ENCODE results near the gene SAG. TPM values are rescaled to one million over a fixed set of nuclear protein-coding genes. Genes with fewer than 3 reads are reported as not detected.

Gene SAG
- total and polyA plus RNA-seq, 12 donors: 0.06 to 0.20 TPM; not detected in 10

- TF ChIP-seq CTCF (IDR thresholded peaks at IDR 0.05) (no peak), POLR2A (IDR thresholded peaks at IDR 0.05) (no peak)
- Histone ChIP-seq H3K9me3 (replicated peaks in 1 of 3) (no peaks in the 10 kb centered on the region), H3K27ac (no peak overlapping the region), H3K27me3 (no peaks in the 10 kb centered on the region), H3K4me3 (no peak overlapping the region), H3K4me1 (replicated peaks in 1 of 2) (peaks cover 0 to 7% of the 10 kb centered on the region in 2 donors), H3K36me3 (replicated peaks in 1 of 2) (no peaks in the 10 kb centered on the region)
- DNase-seq: no peak
- 77 to 95% (median 87%) methylated on average over 3 of the region's 3 CpGs for WGBS, 4 donors
- intact Hi-C loops (cut with DNase I): no loop called here
Measured at GRCh38 chr2:233367586-233367985, 60.0 kb downstream of the SAG start.

- intact Hi-C loops (cut with DNase I): no loop called here
- H3K4me3 ChIP-seq: no peak overlapping the region
- no peaks in the 10 kb centered on the region for H3K9me3 ChIP-seq (replicated peaks in 1 of 3)
- DNase-seq: no peak
- no peaks in the 10 kb centered on the region for H3K36me3 ChIP-seq (replicated peaks in 1 of 2)
- 84 to 92% (median 88%) methylated on average over 5 of the region's 5 CpGs for WGBS, 4 donors
- H3K4me1 ChIP-seq (replicated peaks in 1 of 2): peaks cover 0 to 13% of the 10 kb centered on the region in 2 donors
- H3K27me3 ChIP-seq: no peaks in the 10 kb centered on the region
- no peak for TF ChIP-seq CTCF (IDR thresholded peaks at IDR 0.05)
- TF ChIP-seq POLR2A (IDR thresholded peaks at IDR 0.05): no peak
- H3K27ac ChIP-seq: no peak overlapping the region
Measured at GRCh38 chr2:233368756-233369155, 61.1 kb downstream of the SAG start.

- Histone ChIP-seq H3K4me3 (no peak overlapping the region), H3K4me1 (replicated peaks in 1 of 2) (peaks cover 0 to 14% of the 10 kb centered on the region in 2 donors), H3K27ac (no peak overlapping the region), H3K36me3 (replicated peaks in 1 of 2) (no peaks in the 10 kb centered on the region), H3K9me3 (replicated peaks in 1 of 3) (no peaks in the 10 kb centered on the region), H3K27me3 (no peaks in the 10 kb centered on the region)
- TF ChIP-seq POLR2A (IDR thresholded peaks at IDR 0.05) (no peak), CTCF (IDR thresholded peaks at IDR 0.05) (no peak)
- WGBS, 4 donors: 86 to 93% (median 89%) methylated on average over 8 of the region's 8 CpGs
- intact Hi-C loops (cut with DNase I): no loop called here
- no peak for DNase-seq
Measured at GRCh38 chr2:233369462-233369861, 61.8 kb downstream of the SAG start.

GRCh38 chr2:233369897-233370685, 62.5 kb downstream of the SAG start:
- no peak for DNase-seq
- Histone ChIP-seq H3K27ac (no peak overlapping the region), H3K4me3 (no peak overlapping the region), H3K27me3 (no peaks in the 10 kb centered on the region), H3K9me3 (replicated peaks in 1 of 3) (no peaks in the 10 kb centered on the region), H3K36me3 (replicated peaks in 1 of 2) (no peaks in the 10 kb centered on the region), H3K4me1 (replicated peaks in 1 of 2) (peaks cover 0 to 14% of the 10 kb centered on the region in 2 donors)
- no peak for TF ChIP-seq CTCF (IDR thresholded peaks at IDR 0.05)
- TF ChIP-seq POLR2A (IDR thresholded peaks at IDR 0.05): no peak
- WGBS, 4 donors: 75 to 87% (median 82%) methylated on average over 9 of the region's 9 CpGs
- intact Hi-C loops (cut with DNase I): no loop called here

Data from adrenal gland (tissue), 12 donors.